ENCODE data around the gene ARHGEF12.

The ARHGEF12 gene

GRCh38 chr11:120432056-120433018 is 96.1 kb downstream of the ARHGEF12 start:
- peak; percentile 97 to 98 for DNase-seq (ENCODE audit: low read depth in 2 of 2)
- TF ChIP-seq CTCF (IDR thresholded peaks at IDR 0.05; ENCODE audit: low read depth, low read length): no peak
- H3K4me3 ChIP-seq (replicated peaks in 1 of 2; ENCODE audit: low read depth in 2 of 2, low read length in 2 of 2): no peak overlapping the region

- no peak for DNase-seq (ENCODE audit: low read depth in 2 of 2)
- TF ChIP-seq CTCF (IDR thresholded peaks at IDR 0.05; ENCODE audit: low read depth, low read length): no peak
- no peak overlapping the region for H3K4me3 ChIP-seq (replicated peaks in 1 of 2; ENCODE audit: low read depth in 2 of 2, low read length in 2 of 2)
These were observed 105.4 kb downstream of the ARHGEF12 start for GRCh38 chr11:120441592-120441991.

GRCh38 chr11:120442031-120442430 is 105.8 kb downstream of the ARHGEF12 start:
- DNase-seq (ENCODE audit: low read depth in 2 of 2): no peak
- no peak for TF ChIP-seq CTCF (IDR thresholded peaks at IDR 0.05; ENCODE audit: low read depth, low read length)
- no peak overlapping the region for H3K4me3 ChIP-seq (replicated peaks in 1 of 2; ENCODE audit: low read depth in 2 of 2, low read length in 2 of 2)

GRCh38 chr11:120446802-120447201 is 110.6 kb downstream of the ARHGEF12 start:
- no peak for TF ChIP-seq CTCF (IDR thresholded peaks at IDR 0.05; ENCODE audit: low read depth, low read length)
- DNase-seq (ENCODE audit: low read depth in 2 of 2): no peak
- no peak overlapping the region for H3K4me3 ChIP-seq (replicated peaks in 1 of 2; ENCODE audit: low read depth in 2 of 2, low read length in 2 of 2)

GRCh38 chr11:120448240-120448639 is 112.0 kb downstream of the ARHGEF12 start:
- no peak for DNase-seq (ENCODE audit: low read depth in 2 of 2)
- TF ChIP-seq CTCF (IDR thresholded peaks at IDR 0.05; ENCODE audit: low read depth, low read length): no peak
- no peak overlapping the region for H3K4me3 ChIP-seq (replicated peaks in 1 of 2; ENCODE audit: low read depth in 2 of 2, low read length in 2 of 2)

GRCh38 chr11:120455487-120455886 is 119.3 kb downstream of the ARHGEF12 start:
- no peak overlapping the region for H3K4me3 ChIP-seq (replicated peaks in 1 of 2; ENCODE audit: low read depth in 2 of 2, low read length in 2 of 2)
- no peak for TF ChIP-seq CTCF (IDR thresholded peaks at IDR 0.05; ENCODE audit: low read depth, low read length)
- no peak for DNase-seq (ENCODE audit: low read depth in 2 of 2)

All from cardiac fibroblast (primary cell).